ENCODE measurements around the gene TSEN2. TPM values are rescaled to one million over a fixed set of nuclear protein-coding genes. Genes with fewer than 3 reads are reported as not detected.
A peak's percentile ranks its signal among the peaks of the same experiment; 100 is the strongest.

TSEN2 gene
- total and polyA plus RNA-seq, 9 of the 15 experiments (the other 6 are each of a cell fraction or from before 2014, with no cell fraction given): 38.5 to 76.3 (median 46.6) TPM

- TF ChIP-seq TOE1 (IDR thresholded peaks at IDR 0.05; ENCODE audit: borderline replicate concordance): no peak
- TF ChIP-seq TOE1 (CRISPR knock-in tag; IDR thresholded peaks at IDR 0.05; ENCODE audit: borderline replicate concordance, low read depth): no peak
- TF ChIP-seq JUN (IDR thresholded peaks at IDR 0.05; ENCODE audit: borderline replicate concordance, low read depth, low read length): peak; percentile 54; the same call in 1 of the 2 replicates
- 0 out of 2 replicates have a peak, but pooled peaks have one; percentile 47 for TF ChIP-seq JUN (CRISPR knock-in tag; IDR thresholded peaks at IDR 0.05; ENCODE audit: borderline replicate concordance)
- TF ChIP-seq CTCFL (IDR thresholded peaks at IDR 0.05; ENCODE audit: borderline replicate concordance, insufficient read depth, low read depth, low read length, poor library complexity, severe bottlenecking): peak; percentile 63
- peak; percentile 36; the same call in 1 of the 2 replicates for TF ChIP-seq CBFA2T2 (conservative IDR thresholded peaks at IDR 0.05)
- TF ChIP-seq BCOR (IDR thresholded peaks at IDR 0.05): no peak
- no peak; the same call in 1 of the 2 replicates for TF ChIP-seq ZBTB1 (CRISPR knock-in tag; IDR thresholded peaks at IDR 0.05; ENCODE audit: borderline replicate concordance, low read depth)
- TF ChIP-seq JUNB (CRISPR knock-in tag; conservative IDR thresholded peaks at IDR 0.05): no peak
- peak; percentile 92 for TF ChIP-seq MXI1 (IDR thresholded peaks at IDR 0.05; ENCODE audit: low read depth, low read length)
- TF ChIP-seq SAP30 (IDR thresholded peaks at IDR 0.05; ENCODE audit: borderline replicate concordance, insufficient read depth, low read depth, low read length, poor library complexity, severe bottlenecking): peak; percentile 93
- no peak for TF ChIP-seq FOXA1 (IDR thresholded peaks at IDR 0.05; ENCODE audit: borderline replicate concordance)
- no peak for TF ChIP-seq POLR2AphosphoS2 (IDR thresholded peaks at IDR 0.05; ENCODE audit: low read length)
- TF ChIP-seq MTF1 (CRISPR knock-in tag; IDR thresholded peaks at IDR 0.05; ENCODE audit: borderline replicate concordance): no peak
- TF ChIP-seq HDAC8 (tag; IDR thresholded peaks at IDR 0.05): 0 out of 2 replicates have a peak, but pooled peaks have one; percentile 24
- no peak for TF ChIP-seq SOX6 (IDR thresholded peaks at IDR 0.05)
- TF ChIP-seq HDAC6 (IDR thresholded peaks at IDR 0.05; ENCODE audit: low read depth, low read length): peak; percentile 95; the same call in 1 of the 2 replicates
- TF ChIP-seq PHF8 (IDR thresholded peaks at IDR 0.05; ENCODE audit: borderline replicate concordance, low read length): peak; percentile 97
- TF ChIP-seq BMI1 (IDR thresholded peaks at IDR 0.05; ENCODE audit: low read length): peak; percentile 87
- TF ChIP-seq RNF2 (IDR thresholded peaks at IDR 0.05): no peak; the same call in 1 of the 2 replicates
- TF ChIP-seq SP2 (IDR thresholded peaks at IDR 0.05; ENCODE audit: extremely low read depth, low read depth, low read length, poor library complexity, severe bottlenecking): no peak
- peak; percentile 86 for TF ChIP-seq CXXC5 (CRISPR knock-in tag; IDR thresholded peaks at IDR 0.05)
- 0 out of 2 replicates have a peak, but pooled peaks have one; percentile 45 for TF ChIP-seq STAT6 (CRISPR knock-in tag; IDR thresholded peaks at IDR 0.05)
Measured at GRCh38 chr3:12484198-12484982, at the start of gene TSEN2 (continued).

All from K562 (cell line).